RCC 7860 (cell line): ENCODE measurements around the gene YLPM1.

ENCODE experiments used
- DNase-seq: peaks from one replicate; pipeline ENCODE4 v3.0.0-alpha.2; 2015; ENCODE audit warnings: low spot score
- FAIRE-seq: peaks from 2 replicates; lab custom pipeline; 2012; peaks lifted over from hg19 to GRCh38; lab: Jason Lieb, UNC

Gene YLPM1

DNA sequence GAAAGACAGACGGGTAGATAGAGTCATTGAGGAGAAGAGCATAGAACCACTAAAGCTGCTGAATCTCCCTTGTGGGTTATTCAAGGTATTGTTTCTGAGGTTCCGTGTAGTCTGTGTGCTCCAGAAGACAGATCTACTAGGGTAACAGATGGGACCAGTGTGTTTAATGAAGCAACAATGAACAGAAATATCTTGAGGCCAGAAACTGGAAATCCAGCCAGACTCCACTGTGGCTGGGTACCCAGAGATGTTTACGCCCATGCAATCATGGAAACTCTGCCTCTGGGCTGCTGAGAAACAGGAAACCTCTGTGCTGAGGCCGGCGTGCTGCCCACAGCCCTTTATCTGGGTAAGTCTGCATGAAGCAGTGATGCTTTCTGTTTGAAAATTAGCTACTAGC, 104.6 kb downstream of the YLPM1 start:
- DNase-seq (no peak), FAIRE-seq (no peak)

- DNase-seq (no peak), FAIRE-seq (no peak)
Observed at GRCh38 chr14:74868739-74869138, 105.6 kb downstream of the YLPM1 start.

- DNase-seq = no peak
- FAIRE-seq = no peak
Observed at GRCh38 chr14:74871819-74872218, 108.7 kb downstream of the YLPM1 start.

GRCh38 chr14:74875204-74875603, 112.1 kb downstream of the YLPM1 start:
- FAIRE-seq = no peak

GRCh38 chr14:74875941-74876913, 113.1 kb downstream of the YLPM1 start, which contains the start of gene PROX2:
PROX2 (minus strand) TSS chr14:74876145; CDS start chr14:74863834, 12,311 bp downstream.
- FAIRE-seq = no peak
- no peak for DNase-seq

More at GRCh38 chr14:74875204-74875603, 112.1 kb downstream of the YLPM1 start:
- no peak for DNase-seq

- no peak for DNase-seq
- no peak for FAIRE-seq
Observed at GRCh38 chr14:74879427-74880182, 116.5 kb downstream of the YLPM1 start.

DNA sequence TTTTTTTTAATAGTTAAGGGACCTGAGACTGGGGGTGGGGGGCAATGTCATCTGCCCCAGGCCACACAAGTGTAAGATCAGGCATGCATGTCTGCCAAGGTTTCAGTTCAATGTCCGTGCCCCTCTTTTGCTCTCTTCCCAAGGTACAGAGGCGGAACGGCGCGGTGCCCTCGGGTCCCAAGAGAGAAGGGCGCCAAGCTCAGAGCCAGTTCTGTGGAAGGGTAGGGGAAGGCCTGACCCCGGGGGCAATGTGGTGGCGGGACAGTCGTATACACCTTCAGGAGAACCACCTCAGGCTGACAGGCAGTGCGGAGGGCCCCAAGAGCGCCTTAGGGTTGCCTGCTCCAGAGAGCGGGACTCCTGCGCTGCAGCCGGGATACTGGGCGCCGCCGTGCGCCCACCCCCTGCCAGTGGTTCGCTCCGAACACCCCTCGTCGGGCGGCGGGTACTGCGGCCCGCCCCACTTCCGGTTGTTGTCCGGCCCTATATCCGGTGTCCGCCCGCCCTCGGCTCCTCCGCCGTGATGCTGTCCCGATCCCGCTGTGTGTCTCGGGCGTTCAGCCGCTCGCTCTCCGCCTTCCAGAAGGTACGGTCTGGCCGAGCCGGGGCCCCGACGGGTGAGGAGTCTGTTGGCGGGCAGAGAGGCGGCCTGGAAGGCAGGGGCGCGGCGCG, 118.5 kb downstream of the YLPM1 start, which contains the start of gene DLST:
Gene DLST (plus strand): TSS at position 486 of the 672 bp plus-strand sequence. CDS start 38 bp downstream, at position 524.
- no peak for FAIRE-seq
- DNase-seq = peak; percentile 53

DNA sequence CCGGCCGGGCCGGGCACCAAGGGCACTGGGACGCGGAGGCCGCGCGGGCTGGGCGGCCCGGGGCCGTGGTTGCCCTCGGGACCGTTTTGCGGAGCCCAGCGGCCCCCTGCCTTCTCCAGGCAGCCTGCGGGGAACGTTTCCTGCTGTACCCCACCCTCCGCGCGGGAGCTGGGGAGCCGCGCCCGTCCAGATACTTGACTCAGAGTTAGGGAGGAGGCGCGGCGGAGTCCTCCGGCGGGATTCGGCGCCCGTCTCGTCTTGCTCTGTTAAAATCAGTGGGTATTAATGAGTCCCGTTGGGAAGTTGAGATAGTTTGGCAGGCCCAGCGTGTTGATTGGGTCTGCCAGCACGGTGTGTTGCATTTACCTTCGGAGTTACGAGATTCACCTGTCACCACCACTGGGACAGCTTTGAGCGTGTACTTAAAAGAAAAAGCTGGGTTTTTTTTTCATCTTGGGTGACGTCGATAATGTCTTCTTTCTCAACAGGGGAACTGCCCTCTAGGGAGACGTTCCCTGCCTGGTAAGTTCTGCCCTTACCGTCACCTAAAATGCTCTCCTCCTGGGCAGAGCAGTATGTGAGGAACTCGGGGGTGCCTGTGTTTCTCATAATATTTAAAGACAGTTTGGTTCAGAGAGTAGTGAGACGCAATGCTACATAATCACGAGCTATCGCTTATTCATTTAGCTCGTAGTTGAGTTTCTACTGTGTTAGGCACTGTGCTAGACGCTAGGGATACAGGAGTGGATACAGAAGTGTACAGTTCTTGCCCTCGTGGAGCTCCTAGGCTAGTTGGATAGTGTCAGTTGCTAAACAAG, 119.2 kb downstream of the YLPM1 start:
- DNase-seq = no peak
- FAIRE-seq = no peak
